GM18861 (cell line): Measurements from ENCODE around the gene TENM3.
A peak's percentile ranks its signal among the peaks of the same experiment; 100 is the strongest.

Experiments used
- ATAC-seq: cut with Tn5 transposase; IDR thresholded peaks from one replicate; pipeline ENCODE4 v1.9.1; 2021; ENCODE audit not compliant: unreplicated experiment

The TENM3 gene

GRCh38 chr4:182391111-182391684, 148.0 kb downstream of the TENM3 start:
- no peak for ATAC-seq

DNA sequence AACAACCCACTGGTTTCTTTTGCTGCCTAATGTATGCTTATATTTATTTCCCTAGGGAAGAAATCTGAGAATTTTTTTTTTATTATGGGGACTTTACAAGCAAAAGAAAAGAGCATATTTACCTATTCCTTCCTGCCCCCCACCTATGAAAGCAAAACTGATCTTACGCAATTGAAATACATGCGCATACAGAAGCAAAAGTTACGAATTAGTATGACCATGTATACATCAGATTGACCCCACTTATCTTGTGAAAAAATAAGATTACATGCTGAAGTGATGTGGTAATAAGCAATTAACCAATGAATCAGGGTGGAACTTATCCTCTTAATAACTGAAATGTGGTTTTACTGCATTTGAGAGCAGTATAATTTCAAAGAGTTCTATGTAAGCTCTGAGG, 151.0 kb downstream of the TENM3 start:
- no peak for ATAC-seq

- ATAC-seq, result no peak
These were observed 156.9 kb downstream of the TENM3 start for GRCh38 chr4:182400081-182400480.

DNA sequence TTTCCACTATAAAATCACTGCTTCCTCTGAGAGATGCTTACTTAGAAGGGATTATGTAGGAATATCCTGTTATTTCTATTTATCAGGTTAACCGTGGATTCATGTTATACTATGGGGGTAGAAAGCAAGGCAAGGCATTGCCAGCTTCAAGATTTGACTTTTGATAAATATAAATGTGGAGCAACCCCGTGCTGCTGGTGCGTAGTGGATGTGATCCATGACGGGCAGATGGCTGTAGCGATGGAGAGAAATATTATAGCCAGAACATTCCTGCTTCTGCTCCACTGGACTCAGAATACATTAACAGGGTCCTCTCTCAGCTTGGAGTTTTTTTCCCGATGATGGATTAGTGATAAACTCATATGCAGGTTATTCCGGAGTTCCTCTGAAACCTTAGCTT, 157.6 kb downstream of the TENM3 start:
- ATAC-seq, result no peak

DNA sequence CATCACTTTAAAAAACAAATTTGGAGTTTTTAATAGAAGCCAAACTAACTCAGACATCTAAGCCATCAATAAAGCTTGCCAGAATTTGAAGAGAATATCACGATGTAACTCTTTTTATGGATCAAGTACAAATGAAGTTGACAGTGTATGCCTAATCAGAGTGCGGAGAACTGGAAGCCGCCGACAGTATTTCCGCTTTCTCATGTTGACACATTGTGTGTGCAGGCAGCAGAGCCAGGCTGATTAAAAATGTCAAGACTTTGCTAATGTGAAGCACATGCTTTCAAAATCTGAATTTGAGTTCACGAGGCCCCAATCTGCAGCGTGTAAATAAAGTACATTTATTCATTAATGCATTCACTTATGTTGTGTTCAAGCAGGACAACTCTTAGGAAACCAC, 161.2 kb downstream of the TENM3 start:
- no peak for ATAC-seq

GRCh38 chr4:182405087-182405486, 161.9 kb downstream of the TENM3 start:
- ATAC-seq, result no peak

DNA sequence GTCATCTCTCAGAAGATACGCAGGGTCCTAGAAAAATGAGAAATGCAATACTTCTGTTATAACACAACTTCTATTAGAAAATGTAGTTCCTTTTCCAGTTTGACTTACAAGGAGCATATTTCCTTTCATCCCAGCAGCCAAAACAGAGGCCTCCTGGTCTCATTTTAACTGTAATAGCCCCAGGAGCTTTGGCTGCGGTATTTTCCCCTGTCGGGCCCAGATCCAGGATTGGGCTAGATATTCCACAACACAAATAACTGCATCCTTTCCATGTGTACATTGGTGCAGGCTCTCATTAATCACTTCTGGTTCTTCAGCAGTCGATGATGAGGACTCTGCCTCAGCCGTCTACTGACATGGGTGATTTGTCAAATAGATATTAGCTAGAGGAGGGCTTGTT, 166.1 kb downstream of the TENM3 start:
- no peak for ATAC-seq

DNA sequence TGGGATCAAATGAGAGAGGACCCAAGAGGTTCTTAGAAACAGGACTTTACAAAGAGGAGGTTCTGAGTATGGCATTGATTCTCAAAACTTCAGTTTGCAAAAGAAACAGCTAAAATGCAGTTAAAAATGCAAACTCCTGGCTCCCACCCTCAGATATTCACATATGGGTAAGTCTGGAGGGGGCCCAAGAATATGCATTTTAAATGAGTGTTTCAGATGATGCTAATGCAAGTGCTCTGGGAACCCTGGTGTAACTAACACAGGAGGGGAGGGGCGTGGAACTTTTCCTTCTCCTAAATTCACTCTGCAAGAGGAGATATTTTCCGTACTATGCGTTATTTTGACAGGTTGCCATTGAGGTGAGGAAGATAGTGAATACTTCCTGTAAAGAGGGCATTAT, 168.2 kb downstream of the TENM3 start:
- no peak for ATAC-seq

DNA sequence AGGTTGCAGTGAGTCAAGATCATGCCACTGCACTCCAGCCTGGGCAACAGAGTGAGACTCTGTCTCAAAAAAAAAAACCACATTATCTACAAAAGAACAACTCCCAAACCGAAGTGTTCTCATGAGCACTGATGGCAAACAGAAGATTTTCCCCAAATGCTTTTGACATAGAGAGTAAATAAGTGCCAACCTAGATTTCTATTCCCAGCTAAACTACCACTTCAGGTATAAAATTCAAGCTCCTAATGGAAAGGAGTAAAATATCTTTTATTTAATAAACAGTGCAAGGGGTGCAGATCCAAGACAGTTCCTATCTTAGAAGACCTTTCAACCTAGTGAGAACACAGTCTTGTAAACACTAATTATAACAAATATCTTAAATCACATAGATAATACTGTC, 170.3 kb downstream of the TENM3 start:
- no peak for ATAC-seq

DNA sequence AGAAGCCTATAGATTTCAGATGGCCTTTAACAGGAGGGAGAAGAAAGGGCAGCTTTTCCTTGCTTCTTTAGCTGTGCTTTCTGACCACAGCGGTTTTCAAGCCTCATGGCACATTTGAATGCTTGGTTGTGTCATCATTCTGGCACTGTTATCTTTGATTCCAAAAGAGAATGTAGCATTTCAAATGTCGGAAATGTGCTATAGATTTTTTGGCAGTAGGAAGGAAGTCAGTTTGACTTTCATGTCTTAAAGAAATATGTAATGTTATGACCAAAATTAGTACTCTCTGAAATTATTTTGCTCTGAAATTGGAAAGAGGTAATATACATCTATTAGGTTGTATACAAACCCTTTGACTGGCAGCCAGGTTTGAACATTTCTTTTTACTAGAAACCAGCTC, 171.9 kb downstream of the TENM3 start:
- no peak for ATAC-seq

- no peak for ATAC-seq
These were observed 172.9 kb downstream of the TENM3 start for GRCh38 chr4:182416067-182416466.

DNA sequence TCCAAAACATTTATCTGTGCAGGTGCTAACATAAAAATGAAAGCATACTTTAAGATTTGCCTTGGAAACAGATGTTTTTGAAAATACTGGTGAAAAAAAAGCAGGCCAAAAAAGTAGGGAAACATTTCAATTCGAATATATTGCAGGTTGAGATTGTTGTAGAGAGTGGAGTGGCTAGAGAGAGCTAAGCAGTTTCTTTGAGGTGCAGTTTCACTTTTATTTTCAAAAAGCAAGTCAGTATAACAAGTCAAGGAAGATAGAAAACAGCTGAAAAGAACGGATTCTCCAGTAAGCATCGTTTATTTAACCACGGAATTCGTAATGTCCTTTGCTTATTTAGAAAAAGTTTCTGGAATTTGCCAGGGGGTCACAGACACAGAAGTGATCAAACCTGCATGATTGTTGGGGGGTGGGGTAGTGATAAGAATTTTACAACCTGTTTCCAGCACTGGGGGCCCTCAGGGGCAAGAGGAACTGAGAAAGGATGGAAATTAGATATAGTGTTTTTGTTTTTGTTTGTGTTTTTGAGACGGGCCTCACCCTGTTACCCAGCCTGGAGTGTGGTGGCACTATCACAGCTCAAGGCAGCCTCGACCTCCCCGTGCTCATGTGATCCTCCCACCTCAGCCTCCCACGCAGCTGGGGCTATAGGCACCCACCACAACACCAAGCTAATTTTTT, 175.0 kb downstream of the TENM3 start:
- peak; percentile 67 for ATAC-seq

DNA sequence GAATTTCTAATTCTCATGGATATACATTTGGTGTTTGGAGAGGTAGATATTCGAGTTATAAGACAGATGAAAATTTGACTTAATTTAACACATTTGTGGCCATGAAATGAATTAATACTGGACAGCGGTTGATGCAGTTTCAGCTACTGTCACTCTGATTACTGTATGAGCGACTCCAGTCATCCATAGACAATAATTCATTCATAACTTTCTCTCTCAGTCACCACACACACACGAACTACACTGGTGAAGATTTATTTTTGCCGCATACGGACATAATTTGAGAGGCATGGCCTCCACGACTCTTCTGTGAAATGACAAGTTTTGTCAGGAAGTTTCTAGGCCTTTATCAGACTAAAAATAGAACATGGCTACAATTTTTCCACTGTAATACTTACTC, 177.0 kb downstream of the TENM3 start:
- ATAC-seq, result no peak

GRCh38 chr4:182421753-182422152, 178.6 kb downstream of the TENM3 start:
- ATAC-seq, result no peak

GRCh38 chr4:182425302-182425701, 182.1 kb downstream of the TENM3 start:
- ATAC-seq, result no peak

GRCh38 chr4:182426901-182427300, 183.7 kb downstream of the TENM3 start:
- ATAC-seq, result no peak

- ATAC-seq, result no peak
These were observed 184.4 kb downstream of the TENM3 start for GRCh38 chr4:182427554-182427953.

DNA sequence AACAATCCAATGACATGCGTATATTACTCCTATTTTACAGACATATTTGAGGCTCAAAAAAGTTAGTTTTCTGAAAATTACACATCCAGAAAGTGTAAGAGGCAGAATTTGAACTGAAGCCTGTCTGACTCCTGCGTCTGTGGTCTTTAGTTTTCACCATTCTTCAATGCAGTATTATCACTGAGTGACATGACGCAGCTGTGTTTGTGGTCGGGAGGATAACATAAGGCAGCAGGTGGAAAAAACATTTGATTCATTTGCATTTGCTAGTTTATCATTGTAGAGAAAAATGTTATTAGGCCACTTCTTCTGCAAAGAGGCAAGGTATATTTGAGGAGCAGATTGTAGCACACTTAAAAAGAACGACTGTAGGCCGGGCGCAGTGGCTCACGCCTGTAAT, 186.7 kb downstream of the TENM3 start:
- ATAC-seq, result no peak

GRCh38 chr4:182432819-182433218, 189.6 kb downstream of the TENM3 start:
- no peak for ATAC-seq

DNA sequence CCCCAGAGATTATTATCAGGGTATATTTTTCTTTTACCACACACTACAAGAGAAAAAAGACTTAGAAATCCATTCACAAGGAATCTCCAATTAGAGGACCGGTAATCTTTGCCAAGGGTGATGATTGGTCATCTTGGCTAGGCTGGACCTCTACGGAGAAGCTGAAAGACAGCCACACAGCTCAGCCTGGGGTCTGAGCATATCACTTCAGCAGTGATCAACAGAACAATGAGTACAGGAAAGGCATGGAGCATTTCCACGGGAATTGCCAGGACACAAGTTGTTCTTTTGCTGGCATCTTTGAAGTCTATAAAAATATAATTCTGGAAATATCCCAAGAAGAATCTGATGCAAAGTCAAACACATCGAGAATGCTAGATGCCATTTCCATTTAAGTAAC, 191.5 kb downstream of the TENM3 start:
- no peak for ATAC-seq

DNA sequence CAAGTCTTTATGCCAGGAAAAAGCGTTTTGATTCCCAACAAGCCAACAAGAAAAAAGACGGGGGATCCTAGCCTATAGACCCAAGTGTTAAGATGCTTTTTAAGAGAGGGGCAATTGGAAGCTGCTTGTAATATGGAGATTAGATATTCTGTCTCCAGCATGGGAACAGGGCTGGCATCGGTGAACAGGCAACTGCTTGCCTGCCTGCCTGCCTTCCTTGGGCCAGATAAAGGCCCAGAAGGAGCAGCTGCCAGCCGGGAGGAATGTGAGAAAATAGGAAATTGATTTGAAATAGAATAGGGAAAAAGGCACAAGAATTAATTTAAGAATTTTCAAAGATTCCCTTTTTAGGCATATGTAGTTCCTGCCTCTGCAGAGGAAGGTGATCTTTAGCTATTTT, 192.2 kb downstream of the TENM3 start:
- no peak for ATAC-seq

DNA sequence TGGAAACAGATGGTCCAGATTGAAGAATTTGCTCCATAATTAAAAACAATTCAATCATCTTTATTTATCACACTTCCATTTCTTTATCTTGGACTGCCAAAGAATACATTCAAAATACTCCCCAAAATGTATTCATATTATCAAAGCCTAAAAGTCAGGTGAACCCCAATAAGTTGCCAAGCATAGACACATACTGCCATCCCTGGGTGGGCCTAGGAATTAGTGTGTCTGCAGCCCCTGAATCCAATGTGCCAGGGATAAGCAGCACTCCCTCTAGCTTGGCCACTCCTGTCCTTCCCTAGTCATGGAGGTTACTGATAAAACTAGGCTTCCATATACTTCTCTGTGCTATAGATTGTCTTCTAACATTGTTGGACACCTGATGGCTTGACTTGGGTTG, 199.9 kb downstream of the TENM3 start:
- no peak for ATAC-seq

GRCh38 chr4:182447767-182448280, 204.6 kb downstream of the TENM3 start:
- ATAC-seq, result no peak
